ENCODE data around the gene LGALS9B.
"Not testable (repeated sequence)": the region's sequence is repeated elsewhere in the genome, so short reads cannot be mapped to it uniquely, and the experiment has no call there.

DNA sequence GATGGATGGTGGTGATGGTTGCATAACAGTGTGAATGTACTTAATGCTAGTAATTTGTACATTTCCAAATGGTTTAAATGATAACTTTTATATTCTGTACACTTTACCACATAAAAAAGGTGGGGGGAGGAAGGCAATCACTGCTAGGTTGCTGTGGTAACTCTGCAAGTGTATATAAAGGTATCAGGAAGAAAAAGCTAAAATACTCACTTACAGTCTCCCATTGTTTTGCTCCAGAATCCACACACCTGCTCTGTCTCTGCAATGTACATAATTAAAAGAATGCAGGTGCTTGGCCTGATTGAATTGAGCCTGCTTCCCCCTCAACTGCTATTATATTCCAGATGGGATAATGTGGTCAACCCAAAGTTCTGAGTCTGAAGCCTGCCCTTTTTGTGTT, 6.7 kb upstream of the LGALS9B start:
- not testable (repeated sequence) for TF ChIP-seq CTCF (IDR thresholded peaks at IDR 0.05); EZH2 (IDR thresholded peaks at IDR 0.05; ENCODE audit: borderline replicate concordance, insufficient read depth, low read depth, low read length, poor library complexity, severe bottlenecking)

All from B cell (primary cell).